HG03095 (cell line): ENCODE measurements around the gene RAB6B.

Experiments used
- ATAC-seq: cut with Tn5 transposase; IDR thresholded peaks from one replicate; pipeline ENCODE4 v1.9.1; 2021; ENCODE audit warnings: moderate library complexity; ENCODE audit not compliant: unreplicated experiment

Gene RAB6B

GRCh38 chr3:133860519-133860918 lies 35.2 kb downstream of the RAB6B start:
- no peak for ATAC-seq

GRCh38 chr3:133859381-133860234 lies 36.1 kb downstream of the RAB6B start:
- no peak for ATAC-seq

GRCh38 chr3:133857767-133858166 lies 37.9 kb downstream of the RAB6B start:
- no peak for ATAC-seq

GRCh38 chr3:133856316-133856715 lies 39.4 kb downstream of the RAB6B start:
- ATAC-seq = no peak

GRCh38 chr3:133855772-133856171 lies 39.9 kb downstream of the RAB6B start:
- ATAC-seq = no peak

- no peak for ATAC-seq
Measured at GRCh38 chr3:133855002-133855370, 40.7 kb downstream of the RAB6B start.

- no peak for ATAC-seq
Measured at GRCh38 chr3:133854264-133855001, 41.2 kb downstream of the RAB6B start.

GRCh38 chr3:133853925-133854227 lies 41.8 kb downstream of the RAB6B start:
- ATAC-seq = no peak

GRCh38 chr3:133853063-133853924 lies 42.4 kb downstream of the RAB6B start:
- ATAC-seq = no peak

GRCh38 chr3:133851931-133852330 lies 43.8 kb downstream of the RAB6B start:
- ATAC-seq = no peak

- no peak for ATAC-seq
Measured at GRCh38 chr3:133851266-133851906, 44.3 kb downstream of the RAB6B start.

GRCh38 chr3:133850034-133850433 lies 45.6 kb downstream of the RAB6B start:
- ATAC-seq = no peak

GRCh38 chr3:133849346-133849745 lies 46.3 kb downstream of the RAB6B start:
- no peak for ATAC-seq

- no peak for ATAC-seq
Measured at GRCh38 chr3:133845127-133845526, 50.6 kb downstream of the RAB6B start.

- ATAC-seq = no peak
Measured at GRCh38 chr3:133843634-133844033, 52.0 kb downstream of the RAB6B start.

GRCh38 chr3:133842158-133842557 lies 53.5 kb downstream of the RAB6B start:
- ATAC-seq = no peak

- no peak for ATAC-seq
Measured at GRCh38 chr3:133841196-133841595, 54.5 kb downstream of the RAB6B start.

GRCh38 chr3:133840767-133841166 lies 54.9 kb downstream of the RAB6B start:
- ATAC-seq = no peak

GRCh38 chr3:133840055-133840737 lies 55.5 kb downstream of the RAB6B start:
- no peak for ATAC-seq
